HPDE6-E6E7 (cell line): ENCODE measurements around the gene TCEA2.

Experiments
- DNase-seq: peaks from one replicate; pipeline ENCODE4 v3.0.0; 2011; ENCODE audit warnings: missing footprints; ENCODE audit errors: extremely low spot score

Gene TCEA2

DNA sequence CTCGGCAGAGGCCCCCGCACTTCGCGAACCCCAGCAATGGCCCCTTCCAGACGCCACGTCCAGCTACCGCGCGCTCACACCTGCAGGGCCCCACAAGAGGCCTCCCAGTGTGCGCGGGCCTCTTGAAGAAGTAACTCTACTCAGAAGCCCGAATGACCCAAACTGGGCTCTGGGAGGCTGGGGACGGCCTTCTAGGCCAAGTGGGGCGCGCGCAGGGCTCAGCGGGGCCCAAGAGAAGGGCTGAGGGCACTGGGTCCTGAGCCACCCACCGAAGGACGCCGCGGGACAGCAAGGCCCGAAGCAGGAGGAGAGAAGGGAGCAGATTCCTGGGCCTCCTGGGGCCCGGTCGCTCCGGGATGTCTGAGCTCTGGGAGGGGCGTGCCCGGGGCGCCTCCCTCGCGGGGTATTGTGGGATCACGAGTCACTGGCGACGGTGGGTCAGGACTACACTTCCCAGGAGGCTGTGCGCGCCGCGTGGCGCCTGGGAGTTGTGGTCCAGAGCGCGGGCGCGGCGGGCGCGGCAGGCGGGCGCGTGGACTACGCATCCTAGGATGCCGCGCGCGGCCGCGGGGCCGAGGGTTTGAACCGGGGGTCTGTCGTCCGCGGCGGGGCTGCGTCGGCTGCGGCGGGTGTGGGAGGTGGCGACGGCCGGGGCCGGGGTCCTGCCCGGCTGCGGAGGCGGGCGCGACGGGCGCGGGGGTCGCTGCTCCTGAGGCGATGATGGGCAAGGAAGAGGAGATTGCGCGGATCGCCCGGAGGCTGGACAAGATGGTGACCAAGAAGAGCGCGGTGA is at the start of gene TCEA2:
TSS of gene TCEA2 (plus strand) at position 603 of the 793 bp plus-strand sequence. CDS start at position 718, 115 bp downstream.
- peak; percentile 99 for DNase-seq

GRCh38 chr20:64015635-64016034 is 47.4 kb upstream of the TCEA2 start:
- no peak for DNase-seq

DNA sequence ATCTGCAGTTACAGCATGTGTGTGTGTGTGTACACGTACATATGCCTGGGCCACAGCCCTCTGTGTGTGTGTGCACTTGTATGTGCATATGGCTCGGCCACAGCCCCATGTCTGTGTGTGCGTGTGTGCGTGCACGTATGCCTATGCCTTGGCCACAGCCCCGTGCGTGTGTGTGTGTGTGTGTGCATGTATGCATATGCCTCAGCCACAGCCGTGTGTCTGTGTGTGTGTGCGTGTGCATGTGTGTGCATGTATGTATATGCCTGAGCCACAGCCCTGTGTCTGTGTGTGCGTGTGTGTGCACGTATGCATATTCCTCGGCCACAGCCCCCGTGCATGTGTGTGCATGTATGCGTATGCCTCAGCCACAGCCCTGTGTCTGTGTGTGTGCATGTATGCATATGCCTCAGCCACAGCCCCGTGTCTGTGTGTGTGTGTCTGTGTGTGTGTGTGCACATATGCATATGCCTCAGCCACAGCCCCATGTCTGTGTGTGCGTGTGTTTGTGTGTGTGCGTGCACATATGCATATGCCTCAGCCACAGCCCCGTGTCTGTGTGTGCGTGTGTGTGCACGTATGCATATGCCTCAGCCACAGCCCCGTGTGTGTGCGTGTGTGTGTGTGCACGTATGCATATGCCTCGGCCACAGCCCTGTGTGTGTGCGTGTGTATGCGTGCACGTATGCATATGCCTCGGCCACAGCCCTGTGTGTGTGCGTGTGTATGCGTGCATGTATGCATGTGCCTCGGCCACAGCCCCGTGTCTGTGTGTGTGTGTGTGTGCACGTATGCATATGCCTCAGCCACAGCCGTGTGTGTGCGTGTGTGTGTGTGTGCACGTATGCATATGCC is 41.6 kb upstream of the TCEA2 start:
- no peak for DNase-seq

DNA sequence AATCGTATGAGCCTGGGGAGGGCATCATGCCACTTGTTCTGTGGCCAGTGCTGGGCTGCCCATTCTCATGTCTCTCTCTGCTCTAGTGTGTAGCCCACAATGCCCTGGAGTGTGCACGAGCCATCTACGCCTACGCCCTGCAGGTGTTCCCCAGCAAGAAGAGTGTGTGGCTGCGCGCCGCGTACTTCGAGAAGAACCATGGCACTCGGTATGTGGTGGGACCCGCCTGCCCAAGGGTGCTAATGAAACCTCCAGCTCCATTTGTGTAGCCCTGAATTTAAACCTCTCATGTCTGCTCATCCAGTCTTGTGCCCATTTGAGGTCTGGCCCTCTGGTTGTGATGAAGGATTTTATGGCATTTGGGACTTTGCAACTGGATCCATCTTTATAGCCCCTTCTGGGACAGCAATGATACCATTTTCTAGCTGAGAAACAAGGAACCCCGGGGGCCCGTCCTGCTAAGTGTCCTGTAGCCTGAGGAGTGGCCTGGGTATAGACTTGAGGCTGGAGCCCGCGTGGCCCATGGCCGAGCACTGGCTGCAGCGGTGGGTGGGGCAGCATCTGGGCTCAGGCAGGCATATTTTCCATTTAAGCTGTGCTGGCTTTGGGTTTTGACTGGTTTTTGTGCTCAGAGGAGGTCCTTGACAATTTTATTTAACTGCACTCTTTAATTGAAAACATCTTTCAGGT is 40.2 kb upstream of the TCEA2 start:
- no peak for DNase-seq

- DNase-seq, result no peak
These were observed 39.4 kb upstream of the TCEA2 start for GRCh38 chr20:64023361-64024140.

- DNase-seq, result no peak
These were observed 38.6 kb upstream of the TCEA2 start for GRCh38 chr20:64024141-64024990.

DNA sequence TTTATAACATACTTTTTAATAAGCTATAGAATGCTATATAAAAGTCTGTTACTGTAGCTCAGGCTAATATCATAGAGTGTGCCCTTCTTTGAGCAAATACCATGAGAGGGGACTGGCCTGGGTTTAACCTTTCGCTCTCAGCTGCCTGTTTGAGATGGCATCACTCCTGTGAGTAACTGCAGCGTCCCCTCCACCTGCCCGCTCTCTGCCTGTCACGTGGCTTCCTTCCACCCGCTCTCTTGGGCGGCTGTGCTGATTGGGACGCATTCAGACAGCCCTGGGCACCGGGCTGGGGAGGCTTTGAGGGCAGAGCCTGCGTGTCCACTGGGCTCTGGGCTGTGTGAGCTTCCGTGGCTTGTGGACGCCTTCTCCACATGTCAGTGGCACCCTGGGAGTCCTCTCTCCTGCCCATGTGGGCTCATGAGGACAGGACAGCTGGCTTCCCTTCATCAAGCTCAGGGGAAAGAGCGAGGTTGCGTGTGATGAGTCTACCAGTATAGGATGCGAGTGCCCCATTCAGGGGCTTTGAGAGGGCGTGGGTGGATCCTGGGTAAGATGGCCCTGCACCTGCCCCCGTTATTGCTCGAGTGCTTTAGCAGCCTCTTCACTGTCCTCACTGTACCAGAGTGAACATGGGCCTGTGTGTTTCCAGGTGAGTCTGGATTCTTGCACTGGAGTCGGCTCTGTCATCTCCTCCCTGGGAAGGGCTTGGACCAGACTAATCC is 37.7 kb upstream of the TCEA2 start:
- no peak for DNase-seq

GRCh38 chr20:64025826-64026412 is 37.1 kb upstream of the TCEA2 start:
- DNase-seq, result no peak

GRCh38 chr20:64027981-64028685 is 34.9 kb upstream of the TCEA2 start:
- no peak for DNase-seq

DNA sequence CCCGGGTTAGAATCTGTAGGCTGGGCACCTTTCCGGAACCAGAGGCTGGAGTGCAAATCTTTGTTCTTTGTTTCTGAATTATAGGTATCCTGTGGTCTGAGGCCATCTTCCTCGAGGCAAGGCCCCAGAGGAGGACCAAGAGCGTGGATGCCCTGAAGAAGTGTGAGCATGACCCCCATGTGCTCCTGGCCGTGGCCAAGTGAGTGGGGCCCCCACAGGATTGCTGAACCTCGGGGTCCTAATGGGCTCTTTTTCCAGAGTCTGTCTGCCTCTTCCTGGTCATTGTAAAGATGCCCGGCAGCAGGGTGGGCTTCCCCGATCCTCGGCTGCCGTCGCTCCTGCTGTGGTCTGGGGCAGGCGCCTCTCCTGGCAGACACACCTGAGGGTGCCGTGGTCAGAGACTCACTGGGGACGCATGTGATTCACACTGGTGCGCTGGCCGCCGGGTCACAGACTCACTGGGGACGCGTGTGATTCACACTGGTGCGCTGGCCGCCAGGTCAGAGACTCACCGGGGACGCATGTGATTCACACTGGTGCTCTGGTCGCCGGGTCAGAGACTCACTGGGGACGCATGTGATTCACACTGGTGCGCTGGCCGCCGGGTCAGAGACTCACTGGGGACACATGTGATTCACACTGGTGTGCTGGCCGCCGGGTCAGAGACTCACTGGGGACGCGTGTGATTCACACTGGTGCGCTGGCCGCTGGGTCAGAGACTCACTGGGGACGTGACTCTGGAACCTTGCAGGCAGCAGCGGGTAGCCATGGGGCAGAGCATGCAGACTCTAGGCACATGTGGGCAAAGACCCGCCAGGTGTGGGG is 33.5 kb upstream of the TCEA2 start:
- no peak for DNase-seq

GRCh38 chr20:64030371-64031134 is 32.4 kb upstream of the TCEA2 start:
- DNase-seq, result no peak

GRCh38 chr20:64031822-64032314 is 31.1 kb upstream of the TCEA2 start:
- no peak for DNase-seq

- no peak for DNase-seq
These were observed 30.0 kb upstream of the TCEA2 start for GRCh38 chr20:64032706-64033624.

DNA sequence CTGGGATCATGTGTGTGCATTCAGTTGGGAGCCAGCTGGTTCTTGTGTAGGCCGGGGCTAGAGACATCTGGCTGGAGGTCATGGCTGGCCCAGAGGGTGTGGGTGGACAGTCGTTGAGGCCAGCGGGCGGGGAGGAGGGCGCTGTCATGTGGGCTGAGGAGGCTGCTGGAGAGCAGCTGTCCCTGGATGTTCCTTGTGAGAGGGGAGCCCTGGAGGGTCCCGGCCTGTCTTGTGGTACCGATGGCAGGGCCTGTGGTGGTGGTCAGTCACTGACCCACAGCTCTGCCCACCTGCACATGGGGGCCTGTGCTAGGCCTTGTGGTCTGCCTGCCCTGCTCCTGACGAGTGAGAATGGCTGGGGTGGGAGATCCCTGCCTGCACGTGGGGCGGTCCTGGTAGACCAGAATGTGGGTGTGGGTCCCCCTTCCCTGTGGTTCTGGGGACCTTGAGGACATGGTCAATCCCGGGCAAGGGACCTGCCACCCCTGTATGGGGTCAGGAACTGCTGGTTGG is 29.0 kb upstream of the TCEA2 start:
- DNase-seq, result no peak

DNA sequence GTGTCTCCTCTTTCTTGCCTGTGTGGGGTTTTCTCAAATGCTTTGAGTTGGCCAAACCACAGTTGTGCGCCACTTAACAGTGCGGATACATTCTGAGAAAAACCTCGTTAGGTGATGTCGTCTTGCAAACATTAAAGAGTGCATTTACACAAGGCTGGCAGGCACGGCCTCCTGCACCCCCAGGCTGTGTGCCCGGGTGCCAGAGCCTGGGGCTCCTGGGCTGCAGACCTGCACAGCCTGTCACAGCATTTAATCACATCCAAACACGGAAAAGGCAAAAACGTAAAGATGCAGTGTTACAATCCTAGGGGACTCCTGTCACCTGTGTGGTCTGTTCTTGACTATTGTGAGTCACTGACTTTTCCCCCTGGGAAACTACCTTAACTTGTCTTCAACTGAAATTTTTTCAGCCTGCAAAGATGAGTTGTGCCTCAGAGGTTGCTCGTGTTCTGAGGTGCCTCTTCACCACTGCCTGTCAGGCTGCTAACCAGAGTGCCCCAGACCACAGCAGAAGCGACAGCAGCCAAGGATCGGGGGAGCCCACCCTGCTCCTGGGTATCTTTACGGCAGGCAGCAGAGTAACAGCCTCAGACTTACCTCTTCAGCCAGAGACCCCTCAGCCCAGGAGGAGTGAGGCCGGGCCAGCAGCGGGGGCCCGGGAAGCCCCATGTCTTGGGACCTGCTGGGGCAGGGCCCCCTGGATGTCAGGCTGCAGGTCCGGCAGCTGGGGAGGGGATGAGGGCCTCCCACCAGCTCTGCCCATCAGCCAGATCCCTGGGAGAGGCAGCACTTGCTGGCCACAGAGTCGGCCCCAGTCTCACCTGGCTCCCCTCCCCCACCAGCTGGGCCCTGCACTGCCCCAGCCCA is 27.7 kb upstream of the TCEA2 start:
- DNase-seq, result no peak
